ENCODE measurements around the gene TDRD1.

DNA sequence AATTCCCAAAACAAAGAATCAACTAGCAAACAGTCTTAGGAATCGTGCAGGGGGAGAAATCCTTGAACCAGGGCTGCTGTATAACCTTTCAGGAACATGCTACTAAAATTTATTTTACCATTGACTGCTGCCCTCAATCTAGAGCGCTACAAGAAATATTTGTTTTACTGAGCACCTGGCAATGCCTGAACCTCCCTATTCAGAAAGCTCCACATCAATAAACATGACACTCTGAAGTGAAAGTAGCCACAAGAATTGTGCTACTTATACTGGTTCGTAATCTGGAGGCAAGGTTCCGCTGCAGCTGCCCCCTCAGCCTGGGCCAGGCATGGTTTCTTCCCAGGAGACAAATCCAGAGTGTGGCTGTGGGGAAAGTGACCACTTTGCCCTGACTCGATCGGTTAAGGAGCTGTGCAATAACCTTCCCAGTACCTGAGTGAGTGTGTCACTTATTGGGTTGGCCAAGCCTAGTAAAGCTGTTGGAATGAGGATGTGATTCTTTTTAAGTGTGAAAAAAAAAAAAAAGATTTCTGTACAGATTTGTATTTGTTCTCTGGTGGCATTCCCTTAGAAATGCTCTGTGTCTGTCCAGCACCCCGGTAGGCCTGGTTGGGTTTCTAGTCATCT, 67.6 kb downstream of the TDRD1 start:
- TF ChIP-seq HNF4G (IDR thresholded peaks at IDR 0.05), result no peak
- TF ChIP-seq, protein P1, sequence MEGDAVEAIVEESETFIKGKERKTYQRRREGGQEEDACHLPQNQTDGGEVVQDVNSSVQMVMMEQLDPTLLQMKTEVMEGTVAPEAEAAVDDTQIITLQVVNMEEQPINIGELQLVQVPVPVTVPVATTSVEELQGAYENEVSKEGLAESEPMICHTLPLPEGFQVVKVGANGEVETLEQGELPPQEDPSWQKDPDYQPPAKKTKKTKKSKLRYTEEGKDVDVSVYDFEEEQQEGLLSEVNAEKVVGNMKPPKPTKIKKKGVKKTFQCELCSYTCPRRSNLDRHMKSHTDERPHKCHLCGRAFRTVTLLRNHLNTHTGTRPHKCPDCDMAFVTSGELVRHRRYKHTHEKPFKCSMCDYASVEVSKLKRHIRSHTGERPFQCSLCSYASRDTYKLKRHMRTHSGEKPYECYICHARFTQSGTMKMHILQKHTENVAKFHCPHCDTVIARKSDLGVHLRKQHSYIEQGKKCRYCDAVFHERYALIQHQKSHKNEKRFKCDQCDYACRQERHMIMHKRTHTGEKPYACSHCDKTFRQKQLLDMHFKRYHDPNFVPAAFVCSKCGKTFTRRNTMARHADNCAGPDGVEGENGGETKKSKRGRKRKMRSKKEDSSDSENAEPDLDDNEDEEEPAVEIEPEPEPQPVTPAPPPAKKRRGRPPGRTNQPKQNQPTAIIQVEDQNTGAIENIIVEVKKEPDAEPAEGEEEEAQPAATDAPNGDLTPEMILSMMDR (IDR thresholded peaks at IDR 0.05; ENCODE audit: low read depth, low read length, missing input control), result no peak
